Liver (tissue), 9 donors: ENCODE measurements around the gene RAB6A. TPM values are rescaled to one million over a fixed set of nuclear protein-coding genes. Genes with fewer than 3 reads are reported as not detected.

Source experiments
- DNase-seq: peaks from one replicate; pipeline ENCODE4 v3.0.0-alpha.2; 2017; ENCODE audit warnings: low spot score
- H3K27ac ChIP-seq, 2 donors: one replicate each; pipeline ENCODE4 v1.7.0; 2013; ENCODE audit warnings: inconsistent platforms in 2 of 2, low read length in 2 of 2, control low read depth in 1 of 2, low read depth in 1 of 2, mild to moderate bottlenecking in 1 of 2
- H3K27me3 ChIP-seq, 4 donors: one replicate each; pipeline versions ENCODE4 v1.6.1 to v1.7.0; 2013; ENCODE audit warnings: low read length in 3 of 4, inconsistent platforms in 1 of 4, mild to moderate bottlenecking in 1 of 4, moderate library complexity in 1 of 4; ENCODE audit not compliant: control insufficient read depth in 4 of 4, insufficient read depth in 4 of 4
- H3K36me3 ChIP-seq, 4 donors: one replicate each; pipeline versions ENCODE4 v1.6.1 to v1.7.0; 2013; ENCODE audit warnings: low read length in 3 of 4, mild to moderate bottlenecking in 3 of 4, low read depth in 1 of 4, moderate library complexity in 1 of 4; ENCODE audit not compliant: control insufficient read depth in 4 of 4, insufficient read depth in 3 of 4
- H3K4me1 ChIP-seq, 4 donors: one replicate each; pipeline versions ENCODE4 v1.6.1 to v1.7.0; 2013; ENCODE audit warnings: low read length in 3 of 4, mild to moderate bottlenecking in 3 of 4, moderate library complexity in 1 of 4; ENCODE audit not compliant: control insufficient read depth in 4 of 4, insufficient read depth in 4 of 4
- H3K4me3 ChIP-seq, 3 donors: one replicate each; pipeline versions ENCODE4 v1.6.1 to v1.7.0; 2013; ENCODE audit warnings: low read length in 3 of 3, control low read depth in 1 of 3, low read depth in 1 of 3, mild to moderate bottlenecking in 1 of 3
- H3K9ac ChIP-seq, 2 donors: one replicate each; pipeline ENCODE4 v1.7.0; 2013; ENCODE audit warnings: low read length in 2 of 2, mild to moderate bottlenecking in 2 of 2, moderate library complexity in 2 of 2, control low read depth in 1 of 2, low read depth in 1 of 2
- H3K9me3 ChIP-seq, 4 donors: one replicate each; pipeline versions ENCODE4 v1.6.1 to v1.7.0; 2013; ENCODE audit warnings: low read length in 3 of 4; ENCODE audit not compliant: control insufficient read depth in 4 of 4
- ATF3 ChIP-seq: IDR thresholded peaks from 2 replicates; pipeline ENCODE4 v1.6.1; 2016; ENCODE audit warnings: antibody characterized with exemption
- CTCF ChIP-seq: fragments of 150-350 bp; IDR thresholded peaks from 2 replicates; pipeline ENCODE4 v1.5.1; 2017; ENCODE audit warnings: improper control_type of control experiment, low read depth, low read length; ENCODE audit not compliant: missing input control
- EGR1 ChIP-seq, 2 donors: IDR thresholded peaks; 2 replicates each; pipeline ENCODE4 v1.6.1; 2016 to 2018; ENCODE audit warnings: antibody characterized with exemption in 2 of 2, low read depth in 2 of 2
- FOXA1 ChIP-seq: IDR thresholded peaks from 2 replicates; pipeline ENCODE4 v1.6.1; 2016; ENCODE audit warnings: antibody characterized with exemption
- HNF4A ChIP-seq, 2 donors: conservative IDR thresholded peaks; 2 replicates each; pipeline ENCODE4 v1.6.1; 2016; ENCODE audit warnings: antibody characterized with exemption in 2 of 2, mild to moderate bottlenecking in 2 of 2
- HNF4G ChIP-seq: IDR thresholded peaks from 2 replicates; pipeline ENCODE4 v1.6.1; 2016; ENCODE audit warnings: antibody characterized with exemption
- JUND ChIP-seq, 2 donors: IDR thresholded peaks; 2 replicates each; pipeline ENCODE4 v1.6.1; 2016; ENCODE audit warnings: antibody characterized with exemption in 2 of 2
- MAX ChIP-seq: IDR thresholded peaks from 2 replicates; pipeline ENCODE4 v1.6.1; 2016; ENCODE audit warnings: antibody characterized with exemption
- NR2F2 ChIP-seq: IDR thresholded peaks from 2 replicates; pipeline ENCODE4 v1.6.1; 2016; ENCODE audit warnings: antibody characterized with exemption
- RAD21 ChIP-seq, 2 donors: IDR thresholded peaks; 2 replicates each; pipeline ENCODE4 v1.6.1; 2016; ENCODE audit warnings: antibody characterized with exemption in 2 of 2, mild to moderate bottlenecking in 2 of 2
- REST ChIP-seq: IDR thresholded peaks from 2 replicates; pipeline ENCODE4 v1.6.1; 2016; ENCODE audit warnings: antibody characterized with exemption, mild to moderate bottlenecking
- RXRA ChIP-seq, 2 donors: IDR thresholded peaks; 2 replicates each; pipeline ENCODE4 v1.6.1; 2017 to 2018; ENCODE audit warnings: antibody characterized with exemption in 2 of 2, mild to moderate bottlenecking in 1 of 2
- SP1 ChIP-seq: IDR thresholded peaks from 2 replicates; pipeline ENCODE4 v1.6.1; 2018; ENCODE audit warnings: antibody characterized with exemption, mild to moderate bottlenecking
- YY1 ChIP-seq: IDR thresholded peaks from 2 replicates; pipeline ENCODE4 v1.6.1; 2016; ENCODE audit warnings: antibody characterized with exemption, mild to moderate bottlenecking
- ZBTB33 ChIP-seq: IDR thresholded peaks from 2 replicates; pipeline ENCODE4 v1.6.1; 2016; ENCODE audit warnings: antibody characterized with exemption
- WGBS: extraction: QIAGEN DNeasy Blood & Tissue Kit; methylation state at CpG from one replicate; pipeline ENCODE4 v1.1.7; 2013; 5-methylcytosine and 5-hydroxymethylcytosine counted together
- polyA plus RNA-seq, 2 donors: library from polyadenylated mRNA; stranded (reverse) in 1 of 2; unstranded in 1 of 2; fragments of 200-250 nt in 1 of 2; fragments of >200 nt in 1 of 2; fragmentation: Nextera tagmentation in 1 of 2; extraction: Ambion mirVana in 1 of 2; gene quantifications; one replicate each; pipeline versions ENCODE4 v1.2.1 to v1.2.3, GENCODE V29; 2013 to 2015
- total RNA-seq, 2 donors: library from RNA; depleted of rRNA; stranded (reverse); fragments of >200 nt; gene quantifications; one replicate each; pipeline ENCODE4 v1.2.3, GENCODE V29; 2014
- donor health status: healthy.
- donor health status: healthy.
- donor health status: healthy.
- donor health status: healthy.
- donor health status: healthy.

Gene RAB6A
- total and polyA plus RNA-seq, 4 donors: 36.0 to 165 (median 51.5) TPM

DNA sequence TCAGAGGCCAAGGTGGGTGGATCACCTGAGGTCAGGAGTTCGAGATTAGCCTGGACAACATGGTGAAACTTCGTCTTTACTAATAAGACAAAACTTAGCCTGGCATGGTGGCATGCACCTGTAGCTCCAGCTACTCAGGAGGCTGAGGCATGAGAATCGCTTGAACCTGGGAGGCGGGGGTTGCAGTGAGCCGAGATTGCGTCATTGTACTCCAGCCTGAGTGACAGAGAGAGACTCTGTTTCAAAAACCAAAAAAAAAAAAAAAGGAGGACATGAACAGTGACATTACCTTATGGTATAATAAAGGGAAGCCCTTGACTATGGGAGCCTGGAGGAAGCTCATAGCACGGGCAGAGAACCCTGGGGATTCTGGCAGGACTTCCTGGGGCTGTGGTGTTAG is 131.0 kb downstream of the RAB6A start:
- Histone ChIP-seq H3K36me3 (no peaks in the 10 kb centered on the region), H3K9ac (no peak overlapping the region), H3K27me3 (no peaks in the 10 kb centered on the region), H3K4me1 (peaks cover 0 to 3% (median 0%) of the 10 kb centered on the region in 4 donors), H3K27ac (no peak overlapping the region), H3K9me3 (no peaks in the 10 kb centered on the region), H3K4me3 (no peak overlapping the region)
- TF ChIP-seq JUND (IDR thresholded peaks at IDR 0.05) (no peak), SP1 (no peak), HNF4A (conservative IDR thresholded peaks at IDR 0.05) (no peak), FOXA1 (no peak), CTCF (no peak), YY1 (no peak), RXRA (IDR thresholded peaks at IDR 0.05) (no peak), REST (no peak), RAD21 (IDR thresholded peaks at IDR 0.05) (no peak), ZBTB33 (no peak), EGR1 (IDR thresholded peaks at IDR 0.05; ENCODE audit: low read depth in 2 of 2) (no peak), NR2F2 (no peak), ATF3 (no peak), MAX (no peak), HNF4G (no peak)
- 86% methylated on average over 7 of the region's 7 CpGs for WGBS
- DNase-seq: no peak

- no peaks in the 10 kb centered on the region for H3K27me3 ChIP-seq
- TF ChIP-seq HNF4G (no peak), HNF4A (conservative IDR thresholded peaks at IDR 0.05) (no peak), CTCF (peak; percentile 92), RXRA (IDR thresholded peaks at IDR 0.05) (peak in 1 of 2 donors; percentile 18), RAD21 (IDR thresholded peaks at IDR 0.05) (peak; percentile 92 to 95)
- no peak overlapping the region for H3K4me3 ChIP-seq
- H3K4me1 ChIP-seq: peaks cover 0 to 3% (median 0%) of the 10 kb centered on the region in 4 donors
- H3K27ac ChIP-seq: no peak overlapping the region
- H3K9ac ChIP-seq: no peak overlapping the region
- 26% methylated on average over 19 of the region's 19 CpGs for WGBS
- no peaks in the 10 kb centered on the region for H3K36me3 ChIP-seq
- DNase-seq: peak; percentile 73
- H3K9me3 ChIP-seq: no peaks in the 10 kb centered on the region
Measured at GRCh38 chr11:73625696-73626318, 135.1 kb downstream of the RAB6A start.
